Measurements from ENCODE around the gene MON1B.

DNA sequence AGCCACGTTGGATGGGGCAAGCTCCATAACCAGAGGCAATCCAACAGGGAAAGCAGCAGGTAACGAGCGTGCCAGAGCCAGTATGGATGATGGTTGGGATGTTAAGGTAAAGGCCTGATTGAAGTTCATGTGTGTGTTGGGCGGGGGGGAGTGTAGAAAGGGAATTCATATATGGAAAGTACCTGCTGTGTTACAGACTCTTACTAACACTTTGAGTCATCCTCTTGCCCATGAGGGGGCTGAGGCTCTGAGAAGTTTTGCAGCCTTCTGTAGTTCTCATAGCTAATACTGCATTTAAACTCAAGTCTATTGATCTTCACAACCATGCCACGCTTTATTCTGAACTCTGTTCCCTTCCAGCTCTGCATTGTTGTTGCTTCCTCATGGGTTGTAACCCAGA is 36.8 kb downstream of the MON1B start:
- no peak for TF ChIP-seq POLR2A (IDR thresholded peaks at IDR 0.05)
- TF ChIP-seq, protein P1, sequence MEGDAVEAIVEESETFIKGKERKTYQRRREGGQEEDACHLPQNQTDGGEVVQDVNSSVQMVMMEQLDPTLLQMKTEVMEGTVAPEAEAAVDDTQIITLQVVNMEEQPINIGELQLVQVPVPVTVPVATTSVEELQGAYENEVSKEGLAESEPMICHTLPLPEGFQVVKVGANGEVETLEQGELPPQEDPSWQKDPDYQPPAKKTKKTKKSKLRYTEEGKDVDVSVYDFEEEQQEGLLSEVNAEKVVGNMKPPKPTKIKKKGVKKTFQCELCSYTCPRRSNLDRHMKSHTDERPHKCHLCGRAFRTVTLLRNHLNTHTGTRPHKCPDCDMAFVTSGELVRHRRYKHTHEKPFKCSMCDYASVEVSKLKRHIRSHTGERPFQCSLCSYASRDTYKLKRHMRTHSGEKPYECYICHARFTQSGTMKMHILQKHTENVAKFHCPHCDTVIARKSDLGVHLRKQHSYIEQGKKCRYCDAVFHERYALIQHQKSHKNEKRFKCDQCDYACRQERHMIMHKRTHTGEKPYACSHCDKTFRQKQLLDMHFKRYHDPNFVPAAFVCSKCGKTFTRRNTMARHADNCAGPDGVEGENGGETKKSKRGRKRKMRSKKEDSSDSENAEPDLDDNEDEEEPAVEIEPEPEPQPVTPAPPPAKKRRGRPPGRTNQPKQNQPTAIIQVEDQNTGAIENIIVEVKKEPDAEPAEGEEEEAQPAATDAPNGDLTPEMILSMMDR (IDR thresholded peaks at IDR 0.05), result no peak
